HG03025 (cell line): ENCODE results near the gene MYZAP.

Source experiments
- ATAC-seq: cut with Tn5 transposase; IDR thresholded peaks from one replicate; pipeline ENCODE4 v1.9.1; 2021; ENCODE audit warnings: mild to moderate bottlenecking, moderate library complexity; ENCODE audit not compliant: unreplicated experiment, low FRiP score

Gene MYZAP

DNA sequence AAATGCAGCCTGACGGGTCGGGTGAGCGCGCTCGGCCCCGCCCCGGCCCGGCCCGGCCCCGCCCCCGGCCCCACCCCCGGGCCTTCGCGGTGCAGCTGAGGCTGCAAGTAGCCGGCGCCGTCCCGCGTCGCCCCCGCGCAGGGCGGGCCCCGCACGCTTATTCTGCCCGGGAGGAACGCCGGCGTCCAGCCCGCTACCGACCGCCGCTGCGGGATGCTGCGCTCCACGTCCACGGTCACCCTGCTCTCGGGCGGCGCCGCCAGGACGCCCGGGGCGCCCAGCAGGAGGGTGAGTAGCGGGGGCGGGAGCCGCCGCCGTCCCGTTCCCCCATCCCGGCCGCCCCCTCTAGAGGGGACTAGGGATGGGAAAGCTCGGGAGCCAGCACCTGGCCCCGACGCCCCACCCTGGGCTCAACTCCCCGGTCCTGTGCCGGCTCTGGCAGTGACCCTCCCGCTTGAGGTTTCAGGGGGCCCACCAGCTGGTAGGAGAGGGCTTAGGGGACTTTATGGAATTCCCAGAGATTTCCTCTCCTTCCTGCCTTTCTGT, at the start of gene MYZAP:
Gene MYZAP, plus strand, starts transcription at position 83 of the 546 bp plus-strand sequence. Its CDS starts 131 bp downstream, at position 214.
- no peak for ATAC-seq

DNA sequence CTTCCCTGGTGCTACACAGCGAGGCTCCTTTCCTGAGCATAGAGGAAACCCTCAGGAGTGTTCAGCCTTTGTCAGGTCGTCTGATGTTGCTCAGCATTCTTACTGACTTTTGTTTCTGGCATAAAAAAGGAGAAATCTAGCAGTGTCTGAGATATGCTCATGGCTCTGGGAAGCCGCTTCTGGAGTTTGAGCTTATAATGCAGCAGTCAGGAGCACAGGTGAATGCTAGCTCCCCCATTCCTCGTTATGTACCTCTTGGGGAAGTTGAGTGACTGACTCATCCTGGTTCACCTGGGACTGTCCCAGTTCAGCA, 49.2 kb upstream of the MYZAP start:
- no peak for ATAC-seq

- no peak for ATAC-seq
Observed at GRCh38 chr15:57544848-57545480, 46.7 kb upstream of the MYZAP start.

DNA sequence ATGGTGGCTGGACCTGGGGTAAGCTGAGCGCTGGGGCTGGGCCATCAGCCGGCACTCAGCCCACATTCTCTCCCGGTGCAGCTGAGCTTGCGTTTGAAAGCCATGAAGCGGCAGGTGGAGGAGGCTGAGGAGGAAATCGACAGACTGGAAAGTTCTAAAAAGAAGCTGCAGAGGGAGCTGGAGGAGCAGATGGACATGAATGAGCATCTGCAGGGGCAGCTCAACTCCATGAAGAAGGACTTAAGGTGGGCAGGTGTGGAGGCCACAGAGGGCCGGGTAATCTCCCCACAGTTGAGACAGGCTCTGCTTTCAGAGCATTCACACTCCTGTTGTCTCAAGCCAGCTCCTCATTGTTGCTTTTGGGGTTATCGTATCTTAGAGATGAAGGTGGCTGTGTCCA, 45.7 kb upstream of the MYZAP start:
- ATAC-seq, result no peak

GRCh38 chr15:57547243-57547755, 44.4 kb upstream of the MYZAP start:
- no peak for ATAC-seq

DNA sequence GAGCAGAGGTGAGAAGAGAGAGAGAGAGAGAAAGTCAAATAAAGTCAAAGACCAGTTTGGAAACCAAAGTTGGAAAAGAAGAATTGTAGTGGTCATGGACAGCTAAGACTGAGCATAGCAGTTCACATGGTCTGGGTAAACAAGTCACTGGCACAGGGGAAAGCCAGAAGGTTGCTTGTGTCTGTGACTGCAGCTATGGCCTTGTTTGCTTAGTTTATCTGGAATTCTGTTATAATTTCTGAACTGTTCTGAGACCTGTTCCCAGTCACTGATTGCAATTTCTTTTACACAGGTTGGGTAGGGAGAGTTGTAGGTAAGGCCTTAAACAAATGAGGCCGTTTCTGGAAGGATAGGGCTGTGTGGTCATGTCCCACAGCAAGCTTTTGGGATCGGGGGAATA, 43.4 kb upstream of the MYZAP start:
- ATAC-seq, result no peak

DNA sequence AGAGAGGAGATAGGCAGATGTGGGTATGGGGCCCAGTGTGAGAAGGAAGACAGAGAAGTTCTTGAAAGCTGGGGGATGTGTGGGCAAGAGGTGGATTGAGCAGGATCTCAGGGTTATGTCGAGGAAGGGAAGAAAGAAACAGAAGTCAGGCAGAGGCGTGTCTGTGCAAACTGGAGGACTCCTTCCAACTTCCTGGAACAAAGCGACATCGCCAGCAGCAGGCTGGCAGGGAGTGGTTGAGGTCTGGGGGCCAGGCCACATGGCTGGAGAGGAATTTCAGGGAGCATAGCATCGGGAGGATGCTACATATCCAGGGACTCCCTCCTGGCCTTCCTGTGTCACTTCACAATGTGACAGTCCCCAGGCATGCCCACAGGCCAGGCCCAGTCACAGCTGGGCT, 42.9 kb upstream of the MYZAP start:
- no peak for ATAC-seq

GRCh38 chr15:57549935-57550334, 41.8 kb upstream of the MYZAP start:
- no peak for ATAC-seq

DNA sequence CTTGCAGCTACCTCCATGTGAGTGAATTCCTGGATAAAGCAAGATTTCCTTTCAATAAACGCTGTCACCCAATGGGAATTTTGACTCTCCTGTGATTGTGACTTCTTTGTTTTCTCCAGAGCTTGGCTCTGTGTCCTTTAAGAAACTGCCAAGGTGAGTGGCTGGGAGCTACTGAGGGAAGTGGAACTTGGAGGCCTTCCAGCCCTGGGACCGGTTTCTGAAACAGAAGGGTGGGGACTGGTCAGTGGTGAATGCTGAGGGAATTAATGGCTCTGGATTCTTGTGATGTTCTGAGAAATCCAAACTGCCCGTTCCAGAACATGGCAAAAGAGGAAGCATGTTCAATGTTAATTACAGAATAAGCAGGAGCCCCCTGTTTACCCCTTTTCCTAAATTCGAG, 41.1 kb upstream of the MYZAP start:
- ATAC-seq, result no peak

DNA sequence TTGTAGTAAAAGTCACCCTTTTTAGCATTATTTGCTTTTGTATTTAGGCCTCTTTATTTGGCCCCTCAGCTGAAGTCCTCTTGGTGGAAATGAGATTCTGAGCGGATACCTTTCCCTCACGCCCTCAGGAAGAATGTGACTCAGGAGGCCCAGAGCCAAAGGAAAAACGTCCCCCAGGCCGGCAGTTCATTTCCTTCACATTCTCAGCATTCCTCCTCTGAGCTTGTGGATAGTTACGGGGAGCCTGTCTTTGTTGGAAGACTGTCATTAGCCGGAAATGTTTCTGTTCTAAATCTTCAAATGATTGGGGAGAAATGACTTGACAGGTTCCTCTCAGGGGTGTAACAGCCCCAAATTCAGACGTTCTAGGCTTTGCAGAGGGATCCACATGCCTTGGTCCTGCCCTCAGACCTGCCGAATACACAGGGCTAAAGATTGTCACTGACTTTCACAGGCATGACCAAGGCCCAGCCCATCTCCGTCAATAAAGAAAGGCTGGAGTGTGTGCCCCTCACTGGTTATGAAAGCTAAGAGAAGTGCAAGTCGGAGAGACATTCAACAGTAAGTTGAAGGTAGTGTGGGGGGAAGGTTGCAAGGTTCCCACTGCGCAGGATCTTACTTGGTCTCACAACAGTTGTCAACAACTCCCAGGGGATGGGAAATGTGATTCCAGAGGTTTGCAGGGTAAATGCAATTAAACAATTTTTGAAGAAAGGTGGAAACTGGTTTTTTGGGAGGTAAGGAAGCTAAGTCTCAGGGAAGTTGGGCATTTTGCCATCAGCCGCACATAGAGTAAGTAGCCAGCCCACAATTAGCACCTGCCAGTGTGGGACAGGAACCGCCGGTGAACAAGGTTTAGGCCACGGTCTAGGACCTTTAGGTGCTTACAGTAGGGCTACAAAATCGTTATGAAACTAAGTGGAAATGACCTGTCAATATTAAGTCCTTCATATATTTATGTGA, 39.7 kb upstream of the MYZAP start:
- ATAC-seq, result no peak

DNA sequence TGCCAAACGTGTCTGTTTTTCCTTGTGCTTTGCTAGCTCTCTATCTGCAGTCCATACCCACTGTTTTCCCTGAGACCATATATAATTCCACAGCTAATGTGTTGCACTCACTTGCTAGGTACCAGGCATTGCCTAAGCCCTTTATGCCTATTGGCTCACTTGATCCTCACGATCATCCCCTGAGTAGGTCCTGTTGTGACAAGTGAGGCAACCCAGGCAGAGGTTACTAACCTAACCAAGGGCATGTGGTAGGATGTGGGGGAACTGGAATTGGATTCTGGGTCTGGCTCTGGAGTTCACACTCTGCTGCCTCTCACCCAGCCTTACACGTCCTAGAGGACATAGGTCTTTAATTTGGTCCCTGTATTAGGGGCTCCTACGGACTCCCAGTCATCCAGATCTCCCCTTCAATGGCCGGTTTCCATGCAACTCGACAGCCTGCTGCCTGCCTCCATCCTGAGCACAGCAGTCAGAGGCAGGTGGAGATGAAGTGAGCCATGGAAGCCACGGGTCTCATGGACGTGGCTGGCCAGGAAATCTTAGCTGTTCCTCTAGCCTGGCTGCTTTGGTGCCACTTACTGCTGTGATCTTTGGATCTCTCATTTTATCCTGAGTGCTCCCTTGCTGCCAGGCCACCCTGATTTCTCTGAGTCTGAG, 38.9 kb upstream of the MYZAP start:
- ATAC-seq, result no peak

DNA sequence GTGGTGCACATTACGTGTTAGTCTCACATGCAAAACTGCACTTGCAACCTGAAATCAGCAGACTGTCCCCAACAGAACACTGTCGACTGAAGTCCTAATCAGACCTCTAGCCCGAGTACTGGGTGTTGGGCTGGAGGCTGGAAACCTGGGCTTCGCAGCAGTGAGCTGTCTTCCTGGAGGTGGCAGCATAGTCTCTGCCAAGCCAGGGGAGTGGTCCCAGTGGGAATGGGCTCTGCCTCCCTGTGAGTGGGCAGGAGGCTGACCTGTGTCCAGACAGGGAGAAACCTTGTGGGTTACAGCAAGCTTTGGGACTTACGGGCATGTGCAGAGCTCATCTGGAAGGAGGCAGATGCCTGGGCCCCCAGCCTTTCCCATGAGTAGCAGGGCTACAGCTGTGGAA, 38.2 kb upstream of the MYZAP start:
- no peak for ATAC-seq

DNA sequence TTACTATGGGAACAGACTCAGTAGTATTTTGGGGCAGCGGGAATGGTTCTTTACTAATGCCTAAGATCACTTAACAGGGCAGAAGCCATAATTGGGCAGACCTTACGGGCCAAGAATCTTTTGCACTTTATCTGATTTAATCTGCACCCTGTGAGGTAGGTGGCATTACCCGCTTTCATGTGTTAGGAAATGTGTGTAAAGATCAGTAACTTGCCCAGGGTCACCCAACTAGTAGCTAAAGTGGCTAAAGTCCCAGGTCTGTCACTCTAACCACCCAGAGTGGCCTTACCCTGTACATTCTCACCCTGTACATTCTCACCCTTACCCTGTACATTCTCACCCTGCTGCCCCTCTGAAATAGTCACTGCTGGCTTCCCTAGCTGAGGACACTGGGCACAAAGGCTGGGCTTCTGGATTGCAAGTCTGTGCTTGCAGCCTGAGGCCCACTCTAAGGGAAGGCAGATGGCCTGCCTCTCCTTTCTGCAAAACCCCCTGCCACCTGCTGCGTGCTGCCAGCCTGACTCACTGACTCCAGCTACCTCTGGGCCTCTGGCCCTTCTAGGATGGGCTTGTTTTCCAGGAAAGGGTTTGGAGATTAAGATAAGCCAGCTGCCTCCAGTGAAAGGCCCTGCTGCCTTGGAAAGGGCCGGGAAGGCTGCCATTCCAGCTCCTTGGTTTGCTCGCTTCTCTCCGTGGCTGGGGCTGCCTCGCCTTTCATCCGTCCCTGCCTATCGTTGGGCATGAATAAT, 37.5 kb upstream of the MYZAP start:
- ATAC-seq, result no peak

DNA sequence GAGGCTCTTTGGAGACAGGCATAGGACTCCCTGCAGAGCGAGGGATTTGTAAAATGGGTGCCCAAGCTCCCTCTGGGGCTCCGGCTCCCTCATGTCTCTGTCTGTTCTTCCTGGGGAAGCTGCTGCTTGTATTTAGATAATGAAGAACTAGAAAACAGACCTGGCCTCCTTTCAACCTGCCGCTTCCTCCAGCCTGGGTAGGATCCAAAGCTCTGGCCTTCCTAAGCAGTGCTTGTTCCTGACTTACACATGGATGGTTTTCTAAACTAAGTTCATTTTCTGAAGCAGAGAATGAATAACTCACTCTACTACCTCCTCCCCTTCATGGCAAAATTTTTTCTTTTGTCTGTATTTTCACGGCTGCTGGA, 36.9 kb upstream of the MYZAP start:
- no peak for ATAC-seq

DNA sequence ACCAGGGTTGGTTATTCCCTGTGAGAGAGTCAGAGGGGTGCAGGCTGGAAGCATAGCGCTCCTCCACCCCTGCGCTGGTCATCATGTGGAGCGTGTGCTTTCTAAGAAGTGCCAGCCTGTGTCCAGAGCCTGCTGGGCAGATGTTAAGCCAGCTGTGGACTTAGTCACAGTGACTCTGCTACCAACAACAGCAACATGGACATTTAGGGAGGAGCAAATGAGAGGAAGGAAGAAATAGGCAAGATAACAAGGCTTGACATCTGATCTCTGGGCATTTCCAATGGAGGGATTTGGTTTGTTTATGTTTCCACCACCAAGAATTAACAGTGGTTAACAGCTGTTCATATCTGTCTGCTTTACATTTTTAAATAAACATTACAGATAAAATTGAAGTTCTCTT, 36.4 kb upstream of the MYZAP start:
- ATAC-seq, result no peak

DNA sequence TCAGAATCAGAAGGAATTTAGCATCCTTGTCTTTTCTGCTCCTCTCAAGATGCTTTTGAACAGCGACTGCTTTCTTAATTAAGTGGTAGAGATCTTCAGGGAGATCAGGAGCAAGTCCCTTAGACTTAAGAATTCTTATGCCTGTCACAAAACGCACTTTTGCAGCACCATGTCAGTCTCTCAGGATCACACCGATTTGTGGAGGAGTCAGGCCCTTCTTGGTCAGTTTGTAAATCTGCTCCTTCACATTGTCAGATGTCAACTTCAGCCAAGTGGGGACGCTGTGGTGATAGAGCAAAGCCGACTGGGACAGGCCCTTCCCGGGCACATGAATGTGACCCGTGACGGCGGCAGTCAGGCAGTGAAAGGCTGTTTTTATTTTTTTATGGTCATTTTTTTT, 35.7 kb upstream of the MYZAP start:
- ATAC-seq, result no peak

- ATAC-seq, result no peak
Observed at GRCh38 chr15:57557267-57557666, 34.4 kb upstream of the MYZAP start.

DNA sequence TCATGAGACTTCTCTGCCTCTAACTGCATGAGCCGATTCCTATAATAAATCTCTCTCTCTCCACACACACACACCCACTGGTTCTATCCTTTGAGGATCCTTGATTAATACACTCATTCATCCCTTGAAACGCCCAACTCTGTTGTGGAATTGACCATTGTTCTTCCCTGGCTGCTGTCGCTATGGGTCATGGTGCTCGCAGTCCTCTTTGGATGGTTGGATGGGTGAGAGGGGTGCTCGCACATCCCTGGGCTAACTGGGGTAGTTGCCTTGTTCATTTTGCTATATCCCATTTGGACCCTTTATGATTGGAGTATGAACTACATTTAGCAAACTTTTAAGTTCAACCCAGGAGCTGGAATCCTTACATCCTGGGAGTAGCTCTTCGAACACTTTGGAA, 33.9 kb upstream of the MYZAP start:
- no peak for ATAC-seq

- ATAC-seq, result no peak
Observed at GRCh38 chr15:57559875-57560274, 31.8 kb upstream of the MYZAP start.

- peak; percentile 87 for ATAC-seq
Observed at GRCh38 chr15:57561041-57561711, 30.5 kb upstream of the MYZAP start.
